ENCODE data around the gene SCFD2.

DNA sequence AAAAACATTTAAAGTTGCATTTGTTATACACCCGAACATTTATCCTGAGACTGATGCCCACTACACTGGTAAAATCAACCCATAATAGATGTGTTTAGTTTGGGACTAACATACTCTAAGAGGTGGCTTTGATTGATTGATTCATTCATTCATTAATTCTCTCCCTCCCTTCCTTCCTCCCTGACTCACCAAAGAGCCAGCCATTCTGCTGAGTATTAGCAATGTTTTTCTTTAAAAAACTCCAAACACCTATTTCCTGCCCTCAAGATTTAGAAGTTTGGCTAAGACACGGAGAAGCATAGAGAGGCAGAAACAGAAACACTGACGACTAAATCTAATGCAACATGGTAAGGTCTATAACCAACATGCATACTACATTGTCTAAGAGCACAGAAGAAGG lies 414.8 kb downstream of the SCFD2 start:
- TF ChIP-seq, protein P1, sequence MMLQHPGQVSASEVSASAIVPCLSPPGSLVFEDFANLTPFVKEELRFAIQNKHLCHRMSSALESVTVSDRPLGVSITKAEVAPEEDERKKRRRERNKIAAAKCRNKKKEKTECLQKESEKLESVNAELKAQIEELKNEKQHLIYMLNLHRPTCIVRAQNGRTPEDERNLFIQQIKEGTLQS (IDR thresholded peaks at IDR 0.05; ENCODE audit: insufficient read depth, low read depth, low read length): no peak
- TF ChIP-seq PHF8 (conservative IDR thresholded peaks at IDR 0.05; ENCODE audit: low read depth, low read length): no peak

All from H1 (cell line).